Thyroid gland (tissue), 4 donors: ENCODE data around the gene CKAP2.
"Not testable (repeated sequence)": the region's sequence is repeated elsewhere in the genome, so short reads cannot be mapped to it uniquely, and the experiment has no call there.

ENCODE experiments used
- POLR2A ChIP-seq, 2 donors: fragments of 450-650 bp; IDR thresholded peaks; one replicate each; pipeline ENCODE4 v1.6.1; 2017; ENCODE audit warnings: antibody characterized with exemption in 2 of 2, mild to moderate bottlenecking in 2 of 2, moderate library complexity in 1 of 2
- TF ChIP-seq, protein P1 (sequence below), 6 experiments: fragments of 200-600 bp in 3 of 6; fragments of 450-650 bp in 3 of 6; sonication (generic) in 3 of 6; IDR thresholded peaks; one replicate each; pipeline ENCODE4 v1.5.1; 2016 to 2019; ENCODE audit warnings: antibody characterized with exemption in 6 of 6, mild to moderate bottlenecking in 2 of 6, inconsistent platforms in 1 of 6, moderate library complexity in 1 of 6

DNA sequence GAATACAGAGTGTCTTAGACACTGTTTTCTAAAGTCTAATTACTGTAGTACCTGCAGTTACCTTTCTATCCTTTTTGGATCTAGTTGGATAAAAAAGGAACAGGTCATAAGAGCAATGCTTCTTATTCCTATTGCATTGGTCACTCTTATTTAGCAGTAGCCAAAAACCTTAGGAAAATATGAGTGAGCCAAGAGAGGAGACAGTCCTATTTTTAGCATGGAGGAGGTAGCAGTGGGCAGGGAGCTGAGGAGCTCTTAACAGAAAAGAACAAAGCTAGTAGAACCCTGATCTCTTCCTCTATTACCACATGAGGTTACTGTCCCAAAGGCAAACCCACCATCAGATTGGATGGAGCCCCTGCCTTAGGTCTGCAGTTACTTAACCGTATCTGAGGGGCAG is 50.6 kb downstream of the CKAP2 start:
- TF ChIP-seq, protein P1, sequence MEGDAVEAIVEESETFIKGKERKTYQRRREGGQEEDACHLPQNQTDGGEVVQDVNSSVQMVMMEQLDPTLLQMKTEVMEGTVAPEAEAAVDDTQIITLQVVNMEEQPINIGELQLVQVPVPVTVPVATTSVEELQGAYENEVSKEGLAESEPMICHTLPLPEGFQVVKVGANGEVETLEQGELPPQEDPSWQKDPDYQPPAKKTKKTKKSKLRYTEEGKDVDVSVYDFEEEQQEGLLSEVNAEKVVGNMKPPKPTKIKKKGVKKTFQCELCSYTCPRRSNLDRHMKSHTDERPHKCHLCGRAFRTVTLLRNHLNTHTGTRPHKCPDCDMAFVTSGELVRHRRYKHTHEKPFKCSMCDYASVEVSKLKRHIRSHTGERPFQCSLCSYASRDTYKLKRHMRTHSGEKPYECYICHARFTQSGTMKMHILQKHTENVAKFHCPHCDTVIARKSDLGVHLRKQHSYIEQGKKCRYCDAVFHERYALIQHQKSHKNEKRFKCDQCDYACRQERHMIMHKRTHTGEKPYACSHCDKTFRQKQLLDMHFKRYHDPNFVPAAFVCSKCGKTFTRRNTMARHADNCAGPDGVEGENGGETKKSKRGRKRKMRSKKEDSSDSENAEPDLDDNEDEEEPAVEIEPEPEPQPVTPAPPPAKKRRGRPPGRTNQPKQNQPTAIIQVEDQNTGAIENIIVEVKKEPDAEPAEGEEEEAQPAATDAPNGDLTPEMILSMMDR (IDR thresholded peaks at IDR 0.05), result not testable (repeated sequence)
- not testable (repeated sequence) for TF ChIP-seq POLR2A (IDR thresholded peaks at IDR 0.05)
